ENCODE data around the gene CRIM1.

CRIM1 gene

GRCh38 chr2:36528766-36529392 is 173.3 kb downstream of the CRIM1 start:
- no peak for DNase-seq

- no peak for DNase-seq
Observed at GRCh38 chr2:36530178-36530982, 174.8 kb downstream of the CRIM1 start.

GRCh38 chr2:36530983-36531354 is 175.4 kb downstream of the CRIM1 start:
- no peak for DNase-seq

GRCh38 chr2:36534275-36534799 is 178.8 kb downstream of the CRIM1 start:
- DNase-seq, result no peak

- DNase-seq, result no peak
Observed at GRCh38 chr2:36535099-36535498, 179.5 kb downstream of the CRIM1 start.

- no peak for DNase-seq
Observed at GRCh38 chr2:36536776-36537175, 181.2 kb downstream of the CRIM1 start.

GRCh38 chr2:36538335-36538734 is 182.8 kb downstream of the CRIM1 start:
- DNase-seq, result no peak

- DNase-seq, result no peak
Observed at GRCh38 chr2:36539631-36540030, 184.1 kb downstream of the CRIM1 start.

GRCh38 chr2:36540986-36541754 is 185.6 kb downstream of the CRIM1 start:
- no peak for DNase-seq

GRCh38 chr2:36541891-36542595 is 186.5 kb downstream of the CRIM1 start:
- DNase-seq, result no peak

- no peak for DNase-seq
Observed at GRCh38 chr2:36544638-36545338, 189.2 kb downstream of the CRIM1 start.

- no peak for DNase-seq
Observed at GRCh38 chr2:36545871-36546416, 190.4 kb downstream of the CRIM1 start.

GRCh38 chr2:36547906-36548305 is 192.3 kb downstream of the CRIM1 start:
- no peak for DNase-seq

GRCh38 chr2:36549165-36549574 is 193.6 kb downstream of the CRIM1 start:
- DNase-seq, result no peak

- DNase-seq, result no peak
Observed at GRCh38 chr2:36550006-36550405, 194.4 kb downstream of the CRIM1 start.

GRCh38 chr2:36553683-36554082 is 198.1 kb downstream of the CRIM1 start:
- no peak for DNase-seq

GRCh38 chr2:36554531-36554930 is 199.0 kb downstream of the CRIM1 start:
- no peak for DNase-seq

- no peak for DNase-seq
Observed at GRCh38 chr2:36555789-36556188, 200.2 kb downstream of the CRIM1 start.

GRCh38 chr2:36556842-36557241 is 201.3 kb downstream of the CRIM1 start:
- DNase-seq, result no peak

- DNase-seq, result no peak
Observed at GRCh38 chr2:36559221-36559942, 203.8 kb downstream of the CRIM1 start.

GRCh38 chr2:36560726-36561125 is 205.1 kb downstream of the CRIM1 start:
- DNase-seq, result no peak
